GM18507 (cell line): ENCODE measurements around the gene SNAP29.
"Not testable (repeated sequence)": the region's sequence is repeated elsewhere in the genome, so short reads cannot be mapped to it uniquely, and the experiment has no call there.

Experiments
- DNase-seq: peaks from one replicate; pipeline ENCODE4 v3.0.0; 2011; ENCODE audit warnings: low read depth; ENCODE audit not compliant: insufficient read length; ENCODE audit errors: extremely low spot score
- FAIRE-seq: peaks from 2 replicates; lab custom pipeline; 2011; peaks lifted over from hg19 to GRCh38; lab: Jason Lieb, UNC

SNAP29 gene

GRCh38 chr22:20918663-20919218, 59.9 kb downstream of the SNAP29 start:
- no peak for DNase-seq
- FAIRE-seq: no peak

DNA sequence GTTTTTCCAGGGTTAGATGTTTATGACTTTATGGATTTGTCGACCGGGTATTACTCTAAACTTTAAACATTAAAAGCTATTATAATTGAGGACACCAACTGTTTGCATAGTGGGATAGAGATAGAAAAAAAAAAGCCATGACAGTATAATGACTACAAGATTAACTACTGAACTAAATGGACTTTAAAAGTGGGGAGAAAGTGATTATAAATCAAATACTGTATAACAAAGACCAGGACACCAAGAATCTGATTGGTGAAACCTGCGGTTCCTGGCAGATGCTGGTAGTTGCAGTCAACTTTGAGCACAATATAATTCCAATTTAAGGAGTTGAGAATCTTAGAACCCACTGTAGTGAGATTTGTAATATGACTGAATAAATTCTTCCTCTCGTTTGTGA, 60.9 kb downstream of the SNAP29 start:
- FAIRE-seq: no peak

DNA sequence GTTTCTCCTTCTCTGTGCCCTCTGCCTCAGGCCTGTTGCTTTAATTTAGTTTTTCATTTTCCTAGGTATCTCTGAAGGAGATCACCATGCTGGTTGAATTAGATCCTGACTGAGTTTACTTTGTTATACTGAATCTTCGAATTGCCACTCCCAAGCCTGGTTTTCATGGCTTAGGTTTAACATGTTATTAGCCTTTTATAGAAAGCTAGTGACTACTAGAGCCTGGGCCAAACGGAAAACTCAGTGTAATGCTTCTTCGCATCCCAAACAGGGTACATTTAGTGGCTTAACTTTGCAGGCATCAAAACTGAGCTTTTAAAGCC, 62.0 kb downstream of the SNAP29 start:
- no peak for FAIRE-seq
- DNase-seq: no peak

More for the DNA sequence above, 60.9 kb downstream of the SNAP29 start:
- DNase-seq: no peak

- DNase-seq: no peak
Observed at GRCh38 chr22:20922141-20922751, 63.4 kb downstream of the SNAP29 start.

GRCh38 chr22:20926243-20926642, 67.4 kb downstream of the SNAP29 start:
- FAIRE-seq: no peak
- DNase-seq: no peak

More at GRCh38 chr22:20922141-20922751, 63.4 kb downstream of the SNAP29 start:
- no peak for FAIRE-seq

DNA sequence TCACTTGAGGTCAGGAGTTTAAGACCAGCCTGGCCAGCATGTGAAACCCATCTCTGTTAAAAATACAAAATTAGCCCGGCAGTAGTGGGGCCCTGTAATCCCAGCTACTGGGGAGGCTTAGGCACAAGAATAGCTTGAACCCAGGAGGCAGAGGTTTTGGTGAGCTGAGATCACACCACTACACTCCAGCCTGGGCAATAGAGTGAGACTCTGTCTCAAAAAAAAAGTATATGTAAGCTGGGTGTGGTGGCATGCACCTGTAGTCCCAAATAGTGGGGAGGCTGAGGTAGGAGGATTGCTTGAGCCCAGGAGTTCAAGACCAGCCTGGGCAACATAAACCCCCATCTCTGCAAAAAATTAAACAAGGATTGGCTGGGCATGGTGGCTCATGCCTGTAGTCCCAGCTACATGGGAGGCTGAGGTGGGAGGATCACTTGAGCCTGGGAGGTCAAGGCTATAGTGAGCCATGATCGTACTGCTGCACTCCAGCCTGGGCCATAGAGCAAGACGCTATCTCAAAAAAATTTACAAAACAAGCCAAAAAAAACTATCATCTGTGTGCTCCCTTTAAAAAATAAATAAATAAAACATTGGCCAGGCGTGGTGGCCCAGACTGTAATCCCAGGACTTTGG, 69.2 kb downstream of the SNAP29 start:
- DNase-seq: no peak
- no peak for FAIRE-seq

DNA sequence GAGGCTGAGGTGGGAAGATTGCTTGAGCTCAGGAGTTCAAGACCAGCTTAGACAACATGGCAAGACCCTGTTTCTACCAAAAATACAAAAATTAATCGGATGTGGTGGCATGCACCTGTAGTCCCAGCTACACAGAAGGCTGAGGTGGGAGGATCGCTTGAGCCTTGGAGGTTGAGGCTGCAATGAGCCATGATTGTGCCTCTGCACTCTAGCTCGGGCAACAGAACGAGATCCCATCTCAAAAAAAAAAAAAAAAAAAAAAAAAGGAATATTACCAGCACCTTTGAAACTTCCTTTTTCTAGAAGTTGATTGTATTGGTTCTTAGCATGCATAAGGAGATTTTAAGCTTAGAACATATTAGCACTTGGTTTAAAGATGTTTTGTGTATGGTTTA, 69.8 kb downstream of the SNAP29 start:
- no peak for DNase-seq
- no peak for FAIRE-seq

- FAIRE-seq (no peak), DNase-seq (no peak)
Observed at GRCh38 chr22:20930004-20930403, 71.2 kb downstream of the SNAP29 start.

DNA sequence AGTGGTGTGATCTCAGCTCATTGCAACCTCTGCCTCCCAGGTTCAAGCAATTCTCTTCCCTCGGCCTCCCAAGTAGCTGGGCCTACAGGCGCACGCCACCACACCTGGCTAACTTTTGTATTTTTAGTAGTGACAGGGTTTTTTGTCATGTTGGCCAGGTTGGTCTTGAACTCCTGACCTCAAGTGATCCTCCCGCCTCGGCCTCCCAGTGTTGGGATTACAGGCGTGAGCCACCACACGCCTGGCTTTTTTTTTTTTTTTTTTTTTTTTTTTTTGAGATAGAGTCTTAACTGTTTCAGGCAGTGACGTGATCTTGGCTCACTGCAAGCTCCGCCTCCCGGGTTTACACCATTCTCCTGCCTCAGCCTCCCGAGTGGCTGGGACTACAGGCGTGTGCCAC, 71.6 kb downstream of the SNAP29 start:
- FAIRE-seq, DNase-seq: not testable (repeated sequence)

- FAIRE-seq (no peak), DNase-seq (no peak)
Observed at GRCh38 chr22:20931126-20931654, 72.4 kb downstream of the SNAP29 start.

DNA sequence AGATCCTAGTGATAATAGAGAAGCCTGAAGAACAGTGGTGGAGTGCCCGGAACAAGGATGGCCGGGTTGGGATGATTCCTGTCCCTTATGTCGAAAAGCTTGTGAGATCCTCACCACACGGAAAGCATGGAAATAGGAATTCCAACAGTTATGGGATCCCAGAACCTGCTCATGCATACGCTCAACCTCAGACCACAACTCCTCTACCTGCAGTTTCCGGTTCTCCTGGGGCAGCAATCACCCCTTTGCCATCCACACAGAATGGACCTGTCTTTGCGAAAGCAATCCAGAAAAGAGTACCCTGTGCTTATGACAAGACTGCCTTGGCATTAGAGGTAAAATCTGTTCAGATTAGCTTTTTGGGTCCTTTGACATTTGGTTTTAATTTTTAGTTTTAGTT, 75.1 kb downstream of the SNAP29 start:
- FAIRE-seq: no peak
- no peak for DNase-seq

DNA sequence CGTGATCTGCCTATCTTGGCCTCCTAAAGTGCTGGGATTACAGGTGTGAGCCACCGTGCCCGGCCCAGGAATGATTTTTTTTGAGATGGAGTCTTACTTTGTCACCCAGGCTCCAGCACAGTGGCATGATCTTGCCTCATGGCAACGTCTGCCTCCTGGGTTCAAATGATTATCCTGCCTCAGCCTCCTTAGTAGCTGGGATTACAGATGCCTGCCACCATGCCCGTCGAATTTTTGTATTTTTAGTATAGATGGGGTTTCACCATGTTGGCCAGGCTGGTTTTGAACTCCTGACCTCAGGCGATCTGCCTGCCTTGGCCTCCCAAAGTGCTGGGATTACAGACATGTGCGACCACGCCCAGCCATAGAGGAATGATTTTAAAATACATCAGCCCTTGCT, 76.2 kb downstream of the SNAP29 start:
- not testable (repeated sequence) for DNase-seq, FAIRE-seq

DNA sequence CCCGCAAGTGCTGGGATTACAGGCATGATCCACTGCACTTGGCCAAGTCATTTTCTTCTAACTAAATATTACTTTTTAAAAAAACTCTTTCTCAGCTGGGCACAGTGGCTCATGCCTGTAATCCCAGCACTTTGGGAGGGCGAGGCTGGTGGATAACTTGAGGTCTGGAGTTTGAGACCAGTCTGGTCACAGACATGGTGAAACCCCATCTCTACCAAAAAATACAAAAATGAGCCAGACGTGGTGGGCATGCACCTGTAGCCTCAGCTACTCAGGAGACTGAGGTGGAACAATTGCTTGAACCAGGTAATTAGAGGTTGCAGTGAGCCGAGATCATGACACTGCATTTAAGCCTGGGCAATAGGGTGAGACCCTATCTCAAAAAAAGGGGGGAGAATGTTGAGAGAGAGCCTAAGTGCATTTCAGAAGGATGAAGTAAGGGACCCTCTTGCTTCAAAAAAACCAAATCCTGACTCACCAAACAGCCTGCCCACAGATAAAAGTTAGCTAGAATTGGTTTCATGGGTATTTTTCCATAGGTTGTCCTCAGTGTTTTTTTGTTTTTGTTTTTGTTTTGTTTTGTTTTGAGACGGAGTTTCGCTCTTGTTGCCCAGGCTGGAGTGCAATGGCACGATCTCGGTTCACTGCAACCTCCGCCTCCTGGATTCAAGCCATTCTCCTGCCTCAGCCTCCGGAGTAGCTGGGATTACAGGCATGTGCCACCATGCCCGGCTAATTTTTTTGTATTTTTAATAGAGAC, 77.2 kb downstream of the SNAP29 start:
- not testable (repeated sequence) for FAIRE-seq, DNase-seq

DNA sequence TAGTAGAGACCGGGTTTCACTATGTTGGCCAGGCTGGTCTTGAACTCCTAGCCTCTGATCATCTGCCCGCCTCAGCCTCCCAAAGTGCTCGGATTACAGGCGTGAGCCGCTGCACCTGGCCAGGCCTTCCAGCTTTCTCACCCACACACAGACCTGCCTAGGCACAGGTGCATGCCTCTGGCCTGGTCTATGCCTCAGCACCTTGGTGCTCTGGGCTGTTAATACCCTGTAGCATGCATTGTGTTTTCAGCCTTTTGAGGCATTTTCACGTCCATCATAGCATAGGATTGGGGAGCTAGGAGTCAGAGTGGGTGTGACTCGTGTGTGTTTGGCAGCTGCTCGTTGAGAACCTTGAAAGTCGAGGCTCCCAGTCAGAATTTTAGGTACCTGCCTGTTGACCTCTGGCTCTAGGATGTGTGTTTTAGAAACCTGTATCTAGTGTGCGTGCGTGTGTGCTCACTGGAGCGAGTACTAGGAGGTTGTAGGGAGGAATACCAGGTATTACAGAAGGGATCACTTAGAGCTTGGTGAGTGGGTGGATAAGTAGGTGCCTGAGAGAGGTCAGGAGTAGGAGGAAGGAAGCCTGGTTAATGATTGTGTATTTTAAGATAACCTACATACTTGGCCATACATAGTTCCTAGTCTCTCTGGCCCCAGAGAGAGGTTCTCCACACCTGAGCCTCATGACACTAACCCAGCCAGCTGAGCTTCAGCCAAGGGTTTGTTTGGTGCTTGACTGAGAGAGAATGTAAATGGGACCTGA, 78.4 kb downstream of the SNAP29 start:
- FAIRE-seq (peak; percentile 60), DNase-seq (no peak)

- DNase-seq (no peak), FAIRE-seq (no peak)
Observed at GRCh38 chr22:20937794-20938671, 79.2 kb downstream of the SNAP29 start.

DNA sequence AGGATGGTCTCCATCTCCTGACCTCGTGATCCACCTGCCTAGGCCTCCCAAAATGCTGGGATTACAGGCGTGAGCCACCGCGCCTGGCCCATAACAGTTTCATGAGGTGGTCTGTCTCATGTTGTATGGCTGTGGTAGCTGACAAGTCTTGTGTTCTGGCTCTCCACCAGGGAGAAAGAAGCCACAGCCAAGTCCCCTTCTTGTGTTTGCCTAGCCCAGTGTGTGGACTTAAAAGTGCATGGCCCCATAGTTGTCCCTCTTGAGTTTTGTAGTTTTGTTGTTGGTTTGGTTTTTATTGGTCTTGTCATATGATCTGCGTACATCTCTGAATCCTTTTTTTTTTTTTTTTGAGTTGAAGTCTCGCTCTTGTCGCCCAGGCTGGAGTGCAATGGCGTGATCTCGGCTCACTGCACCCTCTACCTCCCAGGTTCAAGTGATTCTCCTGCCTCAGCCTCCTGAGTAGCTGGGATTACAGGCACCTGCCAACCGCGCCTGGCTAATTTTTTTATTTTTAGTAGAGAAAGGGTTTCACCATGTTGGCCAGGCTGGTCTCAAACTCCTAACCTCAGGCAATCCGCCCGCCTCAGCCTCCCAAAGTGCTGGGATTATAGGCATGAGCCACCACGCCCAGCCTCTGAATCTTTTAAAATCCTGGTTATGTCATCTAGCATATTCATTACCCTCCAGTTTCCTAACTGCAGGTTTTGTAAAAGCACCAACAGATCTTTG, 80.8 kb downstream of the SNAP29 start:
- DNase-seq, FAIRE-seq: not testable (repeated sequence)

DNA sequence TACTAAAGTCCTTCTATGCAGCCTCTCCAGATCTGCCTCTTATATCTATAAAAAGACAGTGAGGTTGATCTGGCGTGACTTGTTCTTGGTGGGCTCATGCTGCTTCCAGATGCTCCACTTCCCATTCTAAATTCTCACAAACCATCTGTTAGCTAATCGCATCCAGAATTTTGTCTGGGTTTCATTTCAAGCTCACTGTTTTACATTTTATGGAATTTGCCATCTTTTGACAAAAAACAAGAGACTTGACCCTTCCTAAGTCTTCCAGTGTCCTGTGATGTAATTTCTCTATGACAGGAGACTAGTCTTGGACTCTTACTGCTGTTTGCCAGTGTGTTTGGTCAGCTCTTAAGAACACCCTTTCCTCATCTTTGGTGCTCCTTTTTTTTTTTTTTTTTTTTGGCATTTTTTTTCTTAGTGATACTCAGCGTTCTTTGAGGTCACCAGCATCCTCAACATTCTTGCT, 81.4 kb downstream of the SNAP29 start:
- FAIRE-seq (no peak), DNase-seq (no peak)
